Heart left ventricle (tissue), 16 donors: ENCODE data around the gene GATA3. TPM values are rescaled to one million over a fixed set of nuclear protein-coding genes. Genes with fewer than 3 reads are reported as not detected.
A peak's percentile ranks its signal among the peaks of the same experiment; 100 is the strongest.

Experiments used
- ATAC-seq, 4 donors: fragments of 200-7000 bp; cut with Tn5 transposase; one replicate each; pipeline ENCODE4 v1.9.1; 2020 to 2022; ENCODE audit warnings: moderate library complexity in 4 of 4, mild to moderate bottlenecking in 3 of 4, moderate number of reproducible peaks in 1 of 4
- DNase-seq, 5 donors: peaks; one replicate each; pipeline ENCODE4 v3.0.0-alpha.2; 2020
- H3K27ac ChIP-seq, 12 donors: fragments of 200-600 bp; sonication (generic) in 4 of 12; one replicate each; pipeline versions ENCODE4 v1.5.0 to v1.8.0; 2016 to 2022; ENCODE audit warnings: mild to moderate bottlenecking in 2 of 12
- H3K27me3 ChIP-seq, 9 donors: fragments of 200-600 bp; sonication (generic) in 2 of 9; one replicate each; pipeline versions ENCODE4 v1.5.1 to v1.8.0; 2016 to 2022; ENCODE audit warnings: mild to moderate bottlenecking in 3 of 9
- H3K36me3 ChIP-seq, 9 donors: fragments of 200-600 bp; sonication (generic) in 2 of 9; one replicate each; pipeline versions ENCODE4 v1.5.0 to v1.8.0; 2018 to 2022; ENCODE audit warnings: mild to moderate bottlenecking in 2 of 9
- H3K4me1 ChIP-seq, 12 donors: fragments of 200-600 bp; sonication (generic) in 4 of 12; one replicate each; pipeline versions ENCODE4 v1.5.0 to v1.8.0; 2016 to 2022; ENCODE audit warnings: mild to moderate bottlenecking in 3 of 12
- H3K4me3 ChIP-seq, 12 donors: fragments of 200-600 bp; sonication (generic) in 4 of 12; one replicate each; pipeline versions ENCODE4 v1.5.0 to v1.8.0; 2017 to 2022; ENCODE audit warnings: mild to moderate bottlenecking in 9 of 12, moderate library complexity in 4 of 12
- H3K9me3 ChIP-seq, 12 donors: fragments of 200-600 bp; sonication (generic) in 4 of 12; one replicate each; pipeline versions ENCODE4 v1.5.0 to v1.8.0; 2016 to 2022; ENCODE audit warnings: mild to moderate bottlenecking in 1 of 12
- POLR2A ChIP-seq, 2 donors: fragments of 450-650 bp; IDR thresholded peaks; one replicate each; pipeline ENCODE4 v1.6.1; 2017; ENCODE audit warnings: antibody characterized with exemption in 2 of 2, mild to moderate bottlenecking in 2 of 2, moderate library complexity in 2 of 2
- WGBS, 4 donors: extraction: QIAGEN DNeasy Blood & Tissue Kit in 2 of 4; methylation state at CpG; one replicate each; pipeline versions ENCODE4 v1.1.5 to v1.1.7; 2013 to 2018; 5-methylcytosine and 5-hydroxymethylcytosine counted together
- intact Hi-C, 10 donors: fragments of 100-400 bp; cut with DNase I; formaldehyde crosslinking; loops; one replicate each; pipeline versions ENCODE4 v1.11.1 to v1.14.2; 2022
- long read RNA-seq, 3 donors: library from polyadenylated mRNA; unstranded; transcript quantifications; one replicate each; pipeline ENCODE4 v2.0.0, GENCODE V29; 2020 to 2021
- polyA plus RNA-seq, 2 donors: library from polyadenylated mRNA; stranded (reverse); fragments of 200-250 nt; gene quantifications; one replicate each; pipeline ENCODE4 v1.2.3, GENCODE V29; 2013
- total RNA-seq, 9 donors: library from RNA; depleted of rRNA in 2 of 9; stranded (reverse); fragments of >200 nt in 2 of 9; fragmentation: NEBNext Ultra II Directional in 3 of 9; extraction: Animal tissue kit (Norgen Biotek cat#: 25700) in 3 of 9; gene quantifications; one replicate each; pipeline versions ENCODE4 v1.1.0 to v1.2.4, GENCODE V29; 2016 to 2023
- TF ChIP-seq, protein P1 (sequence below), 12 donors: fragments of 200-600 bp; sonication (generic) in 4 of 12; IDR thresholded peaks; one replicate each; pipeline versions ENCODE4 v1.5.0 to v1.8.0; 2018 to 2022; ENCODE audit warnings: antibody characterized with exemption in 12 of 12, mild to moderate bottlenecking in 5 of 12
- donor health status: ischemic (EF 13 %, LVEDD 7.1; RV severe dilation, severe dysfunction).
- donor health status: healthy with polysubstance abuse.
- donor health status: DM: no; HTN: yes; CAD: no.
- donor health status: DM: no; HTN: no; CAD: no.
- donor health status: ischemic (EF 25% LVEDD 6.9; RV normal size, moderate dysfunction).
- donor health status: ischemic (EF 25% LVEDD 5.7; RV mildly dilated, moderate dysfunction).
- donor health status: healthy.
- donor health status: DM: yes; HTN: yes; CAD: no.
- donor health status: ischemic (EF 35%, LVEDD 5.7; RV mildly dilated, moderate dysfunction).
- donor health status: nonischemic (EF 11% LVEDD 7.7; RV severe dilation, severe dysfunction).
- donor health status: DM: yes; HTN: yes; CAD: no.
- donor health status: PGD.
- donor health status: ischemic (EF 29% LVEDD 5.4; RV normal size, mild dysfunction).
- donor health status: nonischemic (EF 23%, LVEDD 6.1; RV moderate dilation, normal function).

The GATA3 gene
- total RNA-seq (1 to 10 TPM in 7 of 9 donors, under 1 TPM in 2; 0.71 to 3.4 (median 1.4) TPM), polyA plus RNA-seq (1 to 10 TPM; 1.0 to 1.1 TPM)
- long read RNA-seq, donor 1, partial matches to known transcripts, result 3 of 5 reads
- long read RNA-seq, donor 1, other reads (novel, unspliced or antisense), result 1 of 5 reads
- long read RNA-seq, donor 2, partial matches to known transcripts, result 2 of 2 reads
- long read RNA-seq, donor 2, other reads (novel, unspliced or antisense), result 0 of 2 reads
- long read RNA-seq, donor 3, partial matches to known transcripts, result 2 of 2 reads
- long read RNA-seq, donor 3, other reads (novel, unspliced or antisense), result 0 of 2 reads

DNA sequence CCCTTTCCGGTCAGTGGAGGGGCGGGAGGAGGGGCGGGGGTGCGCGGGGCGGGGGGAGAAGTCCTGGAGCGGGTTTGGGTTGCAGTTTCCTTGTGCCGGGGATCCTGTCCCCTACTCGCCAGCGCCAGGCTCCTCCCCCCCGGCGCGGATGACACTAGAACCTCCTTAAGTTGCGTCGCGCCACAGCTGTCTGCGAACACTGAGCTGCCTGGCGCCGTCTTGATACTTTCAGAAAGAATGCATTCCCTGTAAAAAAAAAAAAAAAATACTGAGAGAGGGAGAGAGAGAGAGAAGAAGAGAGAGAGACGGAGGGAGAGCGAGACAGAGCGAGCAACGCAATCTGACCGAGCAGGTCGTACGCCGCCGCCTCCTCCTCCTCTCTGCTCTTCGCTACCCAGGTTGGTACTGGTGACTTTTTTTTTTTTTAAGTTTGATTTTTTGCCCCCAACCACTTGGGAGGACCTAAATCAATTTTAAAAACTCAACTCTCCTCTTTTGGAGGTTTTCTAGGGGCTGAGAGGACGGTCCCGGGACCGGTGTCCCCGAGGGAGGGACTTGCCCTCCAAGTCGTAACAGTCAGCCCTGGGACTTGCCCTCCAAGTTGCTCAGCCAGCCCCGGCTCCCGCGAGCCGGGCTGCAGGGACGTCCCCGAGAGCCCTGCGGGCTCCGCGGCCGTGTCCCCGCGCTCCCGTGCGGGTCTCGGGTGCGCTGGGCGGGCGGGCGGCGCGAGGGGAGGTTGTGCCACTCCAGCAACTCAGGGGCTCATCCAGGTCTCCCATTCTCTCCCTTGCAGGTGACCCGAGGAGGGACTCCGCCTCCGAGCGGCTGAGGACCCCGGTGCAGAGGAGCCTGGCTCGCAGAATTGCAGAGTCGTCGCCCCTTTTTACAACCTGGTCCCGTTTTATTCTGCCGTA, at the start of gene GATA3:
Gene GATA3, plus strand, starts transcription at position 195 of the 914 bp plus-strand sequence. CDS start 968 bp downstream, outside the sequence.
- TF ChIP-seq POLR2A (IDR thresholded peaks at IDR 0.05), result peak in 1 of 2 donors; percentile 21
- TF ChIP-seq, protein P1, sequence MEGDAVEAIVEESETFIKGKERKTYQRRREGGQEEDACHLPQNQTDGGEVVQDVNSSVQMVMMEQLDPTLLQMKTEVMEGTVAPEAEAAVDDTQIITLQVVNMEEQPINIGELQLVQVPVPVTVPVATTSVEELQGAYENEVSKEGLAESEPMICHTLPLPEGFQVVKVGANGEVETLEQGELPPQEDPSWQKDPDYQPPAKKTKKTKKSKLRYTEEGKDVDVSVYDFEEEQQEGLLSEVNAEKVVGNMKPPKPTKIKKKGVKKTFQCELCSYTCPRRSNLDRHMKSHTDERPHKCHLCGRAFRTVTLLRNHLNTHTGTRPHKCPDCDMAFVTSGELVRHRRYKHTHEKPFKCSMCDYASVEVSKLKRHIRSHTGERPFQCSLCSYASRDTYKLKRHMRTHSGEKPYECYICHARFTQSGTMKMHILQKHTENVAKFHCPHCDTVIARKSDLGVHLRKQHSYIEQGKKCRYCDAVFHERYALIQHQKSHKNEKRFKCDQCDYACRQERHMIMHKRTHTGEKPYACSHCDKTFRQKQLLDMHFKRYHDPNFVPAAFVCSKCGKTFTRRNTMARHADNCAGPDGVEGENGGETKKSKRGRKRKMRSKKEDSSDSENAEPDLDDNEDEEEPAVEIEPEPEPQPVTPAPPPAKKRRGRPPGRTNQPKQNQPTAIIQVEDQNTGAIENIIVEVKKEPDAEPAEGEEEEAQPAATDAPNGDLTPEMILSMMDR (IDR thresholded peaks at IDR 0.05), result no peak
- DNase-seq (peak; percentile 55 to 83 (median 66)), ATAC-seq (peak in 3 of 4 donors; percentile 29 to 64 (median 55))
- peaks cover 32 to 96% (median 87%) of the 10 kb centered on the region in 9 donors for H3K27me3 ChIP-seq
- H3K36me3 ChIP-seq, result no peaks in the 10 kb centered on the region
- intact Hi-C loops, result loop anchor here in 6 of 10 donors (5.0 to 10.0 kb wide), 6 partner anchors 220 to 420 kb away; no protein-coding TSS in a partner anchor
- peak within 1 kb of the TSS; percentile 1 to 86 (median 68) for H3K27ac ChIP-seq
- H3K4me1 ChIP-seq, result peaks cover 0 to 74% (median 39%) of the 10 kb centered on the region in 12 donors
- 2 to 3% (median 2%) methylated on average over 48 to 65 of the region's 65 CpGs for WGBS, 4 donors
- H3K4me3 ChIP-seq, result peak within 1 kb of the TSS; percentile 43 to 75 (median 59)
- no peaks in the 10 kb centered on the region for H3K9me3 ChIP-seq

DNA sequence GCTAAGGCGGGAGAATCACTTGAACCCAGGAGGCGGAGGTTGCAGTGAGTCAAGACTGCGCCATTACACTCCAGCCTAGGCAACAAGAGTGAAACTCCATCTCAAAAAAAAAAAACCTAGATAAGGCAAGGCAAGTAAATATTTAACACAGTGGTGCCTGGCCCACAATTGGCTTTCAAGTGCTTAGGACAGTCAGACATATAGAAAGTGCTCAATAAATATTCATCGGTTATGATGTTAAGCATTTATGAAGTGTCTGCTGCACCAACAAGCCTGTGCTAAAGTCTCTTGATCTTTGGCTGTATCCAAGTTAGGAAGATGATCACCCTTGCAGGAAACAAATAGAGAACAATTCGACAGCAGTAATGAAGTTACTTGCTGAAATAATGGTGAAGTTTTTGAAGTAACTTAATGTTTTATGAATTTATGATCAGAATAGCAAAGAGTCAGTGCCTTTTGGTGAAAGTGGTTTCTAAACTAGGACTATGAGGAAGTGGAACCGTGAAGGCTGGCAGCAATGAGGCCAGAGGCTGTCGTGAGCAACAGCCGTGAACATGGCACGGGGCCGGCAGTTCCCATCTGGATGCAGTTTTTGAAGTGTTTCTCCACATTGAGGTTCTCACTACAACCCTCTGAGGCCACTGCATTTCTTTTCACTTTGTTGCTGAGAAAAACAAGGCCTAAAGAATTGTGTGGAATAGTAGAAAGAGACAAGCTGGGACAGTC, 48.1 kb upstream of the GATA3 start:
- Histone ChIP-seq H3K4me3 (no peak overlapping the region), H3K9me3 (peaks cover 0 to 34% (median 12%) of the 10 kb centered on the region in 12 donors), H3K36me3 (peaks cover 0 to 27% (median 22%) of the 10 kb centered on the region in 9 donors), H3K27me3 (no peaks in the 10 kb centered on the region), H3K27ac (no peak overlapping the region), H3K4me1 (no peaks in the 10 kb centered on the region)
- TF ChIP-seq, protein P1 (IDR thresholded peaks at IDR 0.05), result no peak
- TF ChIP-seq POLR2A (IDR thresholded peaks at IDR 0.05), result no peak
- intact Hi-C loops, result no loop called here
- DNase-seq (no peak), ATAC-seq (no peak)
- WGBS, 4 donors, result 90 to 96% (median 93%) methylated on average over 10 of the region's 10 CpGs

DNA sequence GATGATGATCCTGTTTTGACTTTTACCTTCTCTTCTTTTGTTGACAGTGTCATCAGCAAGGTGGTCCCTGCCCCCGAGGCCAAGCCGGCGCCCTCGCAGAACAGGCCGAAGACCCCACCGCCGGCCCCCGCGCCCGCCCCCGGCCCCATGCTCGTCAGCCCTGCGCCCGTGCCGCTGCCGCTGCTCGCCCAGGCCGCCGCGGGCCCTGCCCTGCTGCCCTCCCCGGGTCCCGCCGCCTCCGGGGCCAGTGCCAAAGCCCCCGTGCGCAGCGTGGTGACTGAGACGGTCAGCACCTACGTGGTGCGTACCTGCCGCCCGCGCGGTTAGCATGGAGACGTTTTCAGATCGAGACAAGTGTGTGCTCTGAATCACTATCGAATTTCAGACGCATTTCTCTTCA, 45.5 kb upstream of the GATA3 start:
- no peak for ATAC-seq
- TF ChIP-seq, protein P1 (IDR thresholded peaks at IDR 0.05), result no peak
- no peak for TF ChIP-seq POLR2A (IDR thresholded peaks at IDR 0.05)
- Histone ChIP-seq H3K4me3 (no peak overlapping the region), H3K27ac (no peak overlapping the region), H3K27me3 (no peaks in the 10 kb centered on the region), H3K36me3 (peaks cover 0 to 45% (median 33%) of the 10 kb centered on the region in 9 donors), H3K4me1 (no peaks in the 10 kb centered on the region), H3K9me3 (peaks cover 0 to 12% (median 7%) of the 10 kb centered on the region in 12 donors)
- DNase-seq, result no peak
- intact Hi-C loops, result no loop called here
- 96 to 98% (median 97%) methylated on average over 32 to 38 of the region's 38 CpGs for WGBS, 4 donors
